Progenitor cell of endocrine pancreas (in vitro differentiated cells): ENCODE measurements around the gene KCNC4. TPM values are rescaled to one million over a fixed set of nuclear protein-coding genes. Genes with fewer than 3 reads are reported as not detected.

Source experiments
- DNase-seq: peaks from one replicate; pipeline ENCODE4 v3.0.0; 2021; ENCODE audit warnings: low spot score; ENCODE audit not compliant: unreplicated experiment
- H3K27ac Mint-ChIP-seq: 2 replicates; pipeline ENCODE4 v1.8.0; 2021; ENCODE audit warnings: mild to moderate bottlenecking, moderate library complexity, mixed read lengths
- H3K27me3 Mint-ChIP-seq: 2 replicates; pipeline ENCODE4 v1.8.0; 2021; ENCODE audit warnings: mixed read lengths
- H3K36me3 Mint-ChIP-seq: 2 replicates; pipeline ENCODE4 v1.8.0; 2022; ENCODE audit warnings: mixed read lengths; ENCODE audit not compliant: insufficient read depth
- H3K4me1 Mint-ChIP-seq: 2 replicates; pipeline ENCODE4 v1.8.0; 2021; ENCODE audit warnings: low read depth, mixed read lengths
- H3K4me3 Mint-ChIP-seq: 2 replicates; pipeline ENCODE4 v1.8.0; 2021; ENCODE audit warnings: low read depth, mild to moderate bottlenecking, moderate library complexity, mixed read lengths
- H3K9me3 Mint-ChIP-seq: 2 replicates; pipeline ENCODE4 v1.8.0; 2021; ENCODE audit warnings: low read depth, mixed read lengths
- CTCF ChIP-seq: fragments of 200-600 bp; sonication (generic); IDR thresholded peaks from one replicate; pipeline ENCODE4 v1.5.0; 2021; ENCODE audit warnings: antibody characterized with exemption, mild to moderate bottlenecking; ENCODE audit not compliant: unreplicated experiment
- total RNA-seq: library from RNA; stranded (reverse); gene quantifications from 2 replicates; pipeline ENCODE4 v1.2.1, GENCODE V29; 2021

Gene KCNC4
- total RNA-seq, 1 donor from 2014 or later, result 1.5 TPM

- Mint-ChIP-seq H3K27me3 (peaks cover 47% of the 10 kb centered on the region), H3K36me3 (no peaks in the 10 kb centered on the region), H3K27ac (no peak overlapping the region), H3K4me1 (no peaks in the 10 kb centered on the region), H3K4me3 (no peak overlapping the region), H3K9me3 (no peaks in the 10 kb centered on the region)
- DNase-seq, result no peak
- no peak for TF ChIP-seq CTCF
Measured at GRCh38 chr1:110184446-110184845, 25.7 kb upstream of the KCNC4 start.

- H3K9me3 Mint-ChIP-seq, result no peaks in the 10 kb centered on the region
- TF ChIP-seq CTCF, result no peak
Measured at GRCh38 chr1:110185181-110185580, 24.9 kb upstream of the KCNC4 start.

GRCh38 chr1:110186558-110186957 is 23.6 kb upstream of the KCNC4 start:
- no peaks in the 10 kb centered on the region for H3K9me3 Mint-ChIP-seq
- no peaks in the 10 kb centered on the region for H3K36me3 Mint-ChIP-seq

More at GRCh38 chr1:110185181-110185580, 24.9 kb upstream of the KCNC4 start:
- H3K36me3 Mint-ChIP-seq, result no peaks in the 10 kb centered on the region
- no peaks in the 10 kb centered on the region for H3K4me1 Mint-ChIP-seq
- H3K4me3 Mint-ChIP-seq, result no peak overlapping the region
- DNase-seq, result no peak
- peaks cover 51% of the 10 kb centered on the region for H3K27me3 Mint-ChIP-seq
- no peak overlapping the region for H3K27ac Mint-ChIP-seq

GRCh38 chr1:110187139-110187890 is 22.8 kb upstream of the KCNC4 start:
- Mint-ChIP-seq H3K27me3 (peaks cover 58% of the 10 kb centered on the region), H3K9me3 (no peaks in the 10 kb centered on the region), H3K27ac (no peak overlapping the region), H3K4me1 (no peaks in the 10 kb centered on the region), H3K4me3 (no peak overlapping the region), H3K36me3 (no peaks in the 10 kb centered on the region)
- TF ChIP-seq CTCF, result no peak
- no peak for DNase-seq

More at GRCh38 chr1:110186558-110186957, 23.6 kb upstream of the KCNC4 start:
- TF ChIP-seq CTCF, result no peak
- H3K27ac Mint-ChIP-seq, result no peak overlapping the region
- H3K4me3 Mint-ChIP-seq, result no peak overlapping the region
- no peak for DNase-seq
- H3K27me3 Mint-ChIP-seq, result peaks cover 58% of the 10 kb centered on the region
- H3K4me1 Mint-ChIP-seq, result no peaks in the 10 kb centered on the region

- no peak overlapping the region for H3K27ac Mint-ChIP-seq
- TF ChIP-seq CTCF, result no peak
- no peak for DNase-seq
- no peaks in the 10 kb centered on the region for H3K9me3 Mint-ChIP-seq
- H3K27me3 Mint-ChIP-seq, result peaks cover 63% of the 10 kb centered on the region
- H3K36me3 Mint-ChIP-seq, result no peaks in the 10 kb centered on the region
- no peak overlapping the region for H3K4me3 Mint-ChIP-seq
- H3K4me1 Mint-ChIP-seq, result no peaks in the 10 kb centered on the region
Measured at GRCh38 chr1:110188035-110188618, 22.0 kb upstream of the KCNC4 start.
